Measurements from ENCODE around the gene TADA2B.
"Not testable (repeated sequence)": the region's sequence is repeated elsewhere in the genome, so short reads cannot be mapped to it uniquely, and the experiment has no call there.

The TADA2B gene

GRCh38 chr4:7083597-7084563, 40.7 kb downstream of the TADA2B start:
- no peaks in the 10 kb centered on the region for H4K20me1 ChIP-seq (ENCODE audit: insufficient read depth)
- H2AFZ ChIP-seq (ENCODE audit: low read depth): no peak overlapping the region
- H3K36me3 ChIP-seq (ENCODE audit: insufficient read depth): no peaks in the 10 kb centered on the region
- H3K79me2 ChIP-seq (ENCODE audit: insufficient read depth, low read depth): no peaks in the 10 kb centered on the region
- TF ChIP-seq, protein P1, sequence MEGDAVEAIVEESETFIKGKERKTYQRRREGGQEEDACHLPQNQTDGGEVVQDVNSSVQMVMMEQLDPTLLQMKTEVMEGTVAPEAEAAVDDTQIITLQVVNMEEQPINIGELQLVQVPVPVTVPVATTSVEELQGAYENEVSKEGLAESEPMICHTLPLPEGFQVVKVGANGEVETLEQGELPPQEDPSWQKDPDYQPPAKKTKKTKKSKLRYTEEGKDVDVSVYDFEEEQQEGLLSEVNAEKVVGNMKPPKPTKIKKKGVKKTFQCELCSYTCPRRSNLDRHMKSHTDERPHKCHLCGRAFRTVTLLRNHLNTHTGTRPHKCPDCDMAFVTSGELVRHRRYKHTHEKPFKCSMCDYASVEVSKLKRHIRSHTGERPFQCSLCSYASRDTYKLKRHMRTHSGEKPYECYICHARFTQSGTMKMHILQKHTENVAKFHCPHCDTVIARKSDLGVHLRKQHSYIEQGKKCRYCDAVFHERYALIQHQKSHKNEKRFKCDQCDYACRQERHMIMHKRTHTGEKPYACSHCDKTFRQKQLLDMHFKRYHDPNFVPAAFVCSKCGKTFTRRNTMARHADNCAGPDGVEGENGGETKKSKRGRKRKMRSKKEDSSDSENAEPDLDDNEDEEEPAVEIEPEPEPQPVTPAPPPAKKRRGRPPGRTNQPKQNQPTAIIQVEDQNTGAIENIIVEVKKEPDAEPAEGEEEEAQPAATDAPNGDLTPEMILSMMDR (conservative IDR thresholded peaks at IDR 0.05; ENCODE audit: low read depth, low read length): no peak
- H3K4me1 ChIP-seq (ENCODE audit: low read depth, poor library complexity, severe bottlenecking): no peaks in the 10 kb centered on the region
- H3K27ac ChIP-seq: no peak overlapping the region
- no peaks in the 10 kb centered on the region for H3K27me3 ChIP-seq (ENCODE audit: insufficient read depth, low read depth)
- no peak overlapping the region for H3K4me2 ChIP-seq
- H3K4me3 ChIP-seq (IDR thresholded peaks at IDR 0.05; ENCODE audit: insufficient read depth, low read depth, low read length): no peak overlapping the region
- no peak overlapping the region for H3K9ac ChIP-seq

- H2AFZ ChIP-seq (ENCODE audit: low read depth); H3K4me3 ChIP-seq (IDR thresholded peaks at IDR 0.05; ENCODE audit: insufficient read depth, low read depth, low read length); H3K9ac ChIP-seq; H3K27ac ChIP-seq; H3K36me3 ChIP-seq (ENCODE audit: insufficient read depth); H3K27me3 ChIP-seq (ENCODE audit: insufficient read depth, low read depth); H3K4me2 ChIP-seq; H3K79me2 ChIP-seq (ENCODE audit: insufficient read depth, low read depth); H4K20me1 ChIP-seq (ENCODE audit: insufficient read depth); H3K4me1 ChIP-seq (ENCODE audit: low read depth, poor library complexity, severe bottlenecking): not testable (repeated sequence)
Measured at GRCh38 chr4:7084564-7084961, 41.4 kb downstream of the TADA2B start.

GRCh38 chr4:7086384-7086783, 43.2 kb downstream of the TADA2B start:
- H3K9ac ChIP-seq: no peak overlapping the region
- H3K79me2 ChIP-seq (ENCODE audit: insufficient read depth, low read depth): no peaks in the 10 kb centered on the region
- H2AFZ ChIP-seq (ENCODE audit: low read depth): no peak overlapping the region
- no peaks in the 10 kb centered on the region for H3K27me3 ChIP-seq (ENCODE audit: insufficient read depth, low read depth)
- no peak overlapping the region for H3K4me3 ChIP-seq (IDR thresholded peaks at IDR 0.05; ENCODE audit: insufficient read depth, low read depth, low read length)
- H3K4me2 ChIP-seq: no peak overlapping the region
- H3K4me1 ChIP-seq (ENCODE audit: low read depth, poor library complexity, severe bottlenecking): no peaks in the 10 kb centered on the region
- no peaks in the 10 kb centered on the region for H3K36me3 ChIP-seq (ENCODE audit: insufficient read depth)
- H3K27ac ChIP-seq: no peak overlapping the region
- TF ChIP-seq, protein P1 (conservative IDR thresholded peaks at IDR 0.05; ENCODE audit: low read depth, low read length): no peak
- no peaks in the 10 kb centered on the region for H4K20me1 ChIP-seq (ENCODE audit: insufficient read depth)

DNA sequence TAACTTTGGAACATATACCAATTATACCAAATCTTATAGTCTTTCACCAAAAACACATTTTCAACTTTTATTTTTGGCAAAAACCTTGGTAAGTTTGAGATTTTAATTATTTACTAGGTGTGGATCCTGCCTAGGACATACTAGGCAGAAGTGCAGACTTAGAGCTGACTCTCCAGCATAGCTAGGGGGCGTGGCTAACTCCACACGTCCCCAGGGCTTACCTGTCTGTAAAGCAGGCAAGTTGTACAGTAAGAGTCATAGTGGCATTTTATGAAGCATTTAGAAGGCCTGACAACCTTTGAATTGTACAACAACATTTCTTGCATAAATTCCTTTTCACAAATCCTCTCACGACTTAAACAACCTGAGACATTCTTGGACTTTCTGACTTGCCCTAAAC, 43.9 kb downstream of the TADA2B start:
- no peak overlapping the region for H3K9ac ChIP-seq
- no peak overlapping the region for H2AFZ ChIP-seq (ENCODE audit: low read depth)

More for the DNA sequence above, 43.9 kb downstream of the TADA2B start:
- Histone ChIP-seq H3K4me3 (IDR thresholded peaks at IDR 0.05; ENCODE audit: insufficient read depth, low read depth, low read length) (no peak overlapping the region), H4K20me1 (ENCODE audit: insufficient read depth) (no peaks in the 10 kb centered on the region), H3K4me2 (no peak overlapping the region), H3K27me3 (ENCODE audit: insufficient read depth, low read depth) (no peaks in the 10 kb centered on the region), H3K4me1 (ENCODE audit: low read depth, poor library complexity, severe bottlenecking) (no peaks in the 10 kb centered on the region), H3K36me3 (ENCODE audit: insufficient read depth) (no peaks in the 10 kb centered on the region), H3K27ac (no peak overlapping the region), H3K79me2 (ENCODE audit: insufficient read depth, low read depth) (no peaks in the 10 kb centered on the region)
- TF ChIP-seq, protein P1 (conservative IDR thresholded peaks at IDR 0.05; ENCODE audit: low read depth, low read length): no peak
